Transverse colon (tissue), 4 donors: ENCODE results near the gene KRT8.

Experiments used
- CTCF ChIP-seq, 5 experiments: fragments of 200-600 bp in 3 of 5; fragments of 450-650 bp in 2 of 5; sonication (generic) in 3 of 5; IDR thresholded peaks; 1 replicate in 2 of 5; 2 replicates in 3 of 5; pipeline ENCODE4 v1.5.1; 2016 to 2017; ENCODE audit warnings: antibody characterized with exemption in 5 of 5, inconsistent platforms in 3 of 5, mild to moderate bottlenecking in 2 of 5, moderate library complexity in 1 of 5
- EP300 ChIP-seq: sonication (generic); formaldehyde crosslinking; IDR thresholded peaks from one replicate; pipeline ENCODE4 v1.6.1; 2017; ENCODE audit warnings: antibody characterized with exemption, low read depth
- POLR2A ChIP-seq: fragments of 450-650 bp; IDR thresholded peaks from one replicate; pipeline ENCODE4 v1.6.1; 2016; ENCODE audit warnings: antibody characterized with exemption, mild to moderate bottlenecking, moderate library complexity
- POLR2AphosphoS5 ChIP-seq, 3 donors: sonication (generic); formaldehyde crosslinking; IDR thresholded peaks; one replicate each; pipeline ENCODE4 v1.6.1; 2016; ENCODE audit warnings: antibody characterized with exemption in 3 of 3

- TF ChIP-seq EP300 (no peak), CTCF (IDR thresholded peaks at IDR 0.05) (no peak), POLR2A (no peak), POLR2AphosphoS5 (IDR thresholded peaks at IDR 0.05) (no peak)
Observed at GRCh38 chr12:52944683-52945388, 40.0 kb upstream of the KRT8 start.
